ENCODE measurements around the gene MRPL39. TPM values are rescaled to one million over a fixed set of nuclear protein-coding genes. Genes with fewer than 3 reads are reported as not detected.

Gene MRPL39
- polyA plus RNA-seq, 3 donors, result 5.1 to 22.3 (median 15.5) TPM

GRCh38 chr21:25649146-25649545 is 41.9 kb upstream of the MRPL39 start:
- H3K36me3 Mint-ChIP-seq, result no peaks in the 10 kb centered on the region
- H3K4me1 ChIP-seq (ENCODE audit: control insufficient read depth in 1 of 2, insufficient read depth in 2 of 2, low read length in 2 of 2), result peaks cover 20 to 22% of the 10 kb centered on the region in 2 donors
- H3K9ac ChIP-seq (ENCODE audit: insufficient read depth, low read length, poor library complexity, severe bottlenecking), result no peak overlapping the region
- H3K4me1 Mint-ChIP-seq, result peaks cover 29% of the 10 kb centered on the region
- DNase-seq, result peak; percentile 13 to 83 (median 38)
- no peak overlapping the region for H2AFZ ChIP-seq (ENCODE audit: insufficient read depth, low read depth, low read length, poor library complexity, severe bottlenecking)
- H3K27ac Mint-ChIP-seq, result peak overlapping the region in 5 of 7 donors; percentile 34 to 73 (median 70)
- H3K27me3 Mint-ChIP-seq (ENCODE audit: low read depth in 3 of 3), result peaks cover 0 to 2% (median 0%) of the 10 kb centered on the region in 3 donors
- no peak overlapping the region for H3K4me3 ChIP-seq (replicated peaks in 1 of 3; ENCODE audit: low read depth in 2 of 3, low read length in 3 of 3)
- peaks cover 0 to 9% (median 5%) of the 10 kb centered on the region in 7 donors for H3K9me3 Mint-ChIP-seq
- no peaks in the 10 kb centered on the region for H3K79me2 ChIP-seq (ENCODE audit: insufficient read depth, low read length)
- H3K9me3 ChIP-seq (replicated peaks in 1 of 2; ENCODE audit: control insufficient read depth in 1 of 2, insufficient read depth in 1 of 2, low read length in 2 of 2), result peaks cover 0 to 7% of the 10 kb centered on the region in 2 donors
- H3K27ac ChIP-seq (ENCODE audit: low read depth in 1 of 2, low read length in 2 of 2), result peak overlapping the region in 1 of 2 donors; percentile 50
- H3K36me3 ChIP-seq (replicated peaks in 1 of 2; ENCODE audit: control insufficient read depth in 1 of 2, insufficient read depth in 2 of 2, low read length in 2 of 2), result no peaks in the 10 kb centered on the region
- intact Hi-C loops (cut with micrococcal nuclease), result loop anchor here in 1 of 2 donors (5.0 kb wide), 1 partner anchor 87 kb away; no protein-coding TSS in a partner anchor
- H3K4me3 Mint-ChIP-seq, result peak overlapping the region in 1 of 2 donors; percentile 51
- WGBS (ENCODE audit: insufficient coverage), result no CpG with 5 or more reads among the region's 7 CpGs
- H3K4me2 ChIP-seq (replicated peaks; ENCODE audit: extremely low read depth, low read length, poor library complexity, severe bottlenecking), result no peak overlapping the region
- H4K20me1 ChIP-seq (ENCODE audit: insufficient read depth, low read length), result no peaks in the 10 kb centered on the region
- TF ChIP-seq CTCF (IDR thresholded peaks at IDR 0.05), result no peak
- no peaks in the 10 kb centered on the region for H3K27me3 ChIP-seq (ENCODE audit: control insufficient read depth in 2 of 2, insufficient read depth in 2 of 2, low read length in 2 of 2)

- WGBS (ENCODE audit: insufficient coverage), result 0% methylated on average over 3 of the region's 5 CpGs
- no peak overlapping the region for H3K9ac ChIP-seq (ENCODE audit: insufficient read depth, low read length, poor library complexity, severe bottlenecking)
- H3K4me1 ChIP-seq (ENCODE audit: control insufficient read depth in 1 of 2, insufficient read depth in 2 of 2, low read length in 2 of 2), result peaks cover 20 to 22% of the 10 kb centered on the region in 2 donors
- DNase-seq, result peak; percentile 14 to 54 (median 16)
- no peaks in the 10 kb centered on the region for H3K79me2 ChIP-seq (ENCODE audit: insufficient read depth, low read length)
- H3K36me3 ChIP-seq (replicated peaks in 1 of 2; ENCODE audit: control insufficient read depth in 1 of 2, insufficient read depth in 2 of 2, low read length in 2 of 2), result no peaks in the 10 kb centered on the region
- peaks cover 0 to 7% of the 10 kb centered on the region in 2 donors for H3K9me3 ChIP-seq (replicated peaks in 1 of 2; ENCODE audit: control insufficient read depth in 1 of 2, insufficient read depth in 1 of 2, low read length in 2 of 2)
- peak overlapping the region in 1 of 2 donors; percentile 43 for H3K27ac ChIP-seq (ENCODE audit: low read depth in 1 of 2, low read length in 2 of 2)
- intact Hi-C loops (cut with micrococcal nuclease), result loop anchor here in 1 of 2 donors (5.0 kb wide), 1 partner anchor 85 kb away; no protein-coding TSS in a partner anchor
- H3K4me2 ChIP-seq (replicated peaks; ENCODE audit: extremely low read depth, low read length, poor library complexity, severe bottlenecking), result peak overlapping the region; percentile 8
- Mint-ChIP-seq H3K4me1 (peaks cover 29% of the 10 kb centered on the region), H3K9me3 (peaks cover 0 to 8% (median 4%) of the 10 kb centered on the region in 7 donors), H3K27ac (peak overlapping the region in 5 of 7 donors; percentile 27 to 81 (median 70)), H3K27me3 (ENCODE audit: low read depth in 3 of 3) (peaks cover 0 to 2% (median 0%) of the 10 kb centered on the region in 3 donors), H3K4me3 (peak overlapping the region; percentile 34 to 60), H3K36me3 (no peaks in the 10 kb centered on the region)
- H4K20me1 ChIP-seq (ENCODE audit: insufficient read depth, low read length), result no peaks in the 10 kb centered on the region
- H3K4me3 ChIP-seq (replicated peaks in 1 of 3; ENCODE audit: low read depth in 2 of 3, low read length in 3 of 3), result peak overlapping the region in 1 of 3 experiments; percentile 24
- H2AFZ ChIP-seq (ENCODE audit: insufficient read depth, low read depth, low read length, poor library complexity, severe bottlenecking), result no peak overlapping the region
- no peaks in the 10 kb centered on the region for H3K27me3 ChIP-seq (ENCODE audit: control insufficient read depth in 2 of 2, insufficient read depth in 2 of 2, low read length in 2 of 2)
- TF ChIP-seq CTCF (IDR thresholded peaks at IDR 0.05), result no peak
These were observed 40.4 kb upstream of the MRPL39 start for GRCh38 chr21:25647647-25648046.
